ENCODE data around the gene ZEB2.

Gene ZEB2

GRCh38 chr2:144535300-144535699 lies 15.4 kb upstream of the ZEB2 start:
- DNase-seq (ENCODE audit: low read depth in 2 of 2): no peak
- H3K4me3 ChIP-seq (replicated peaks in 1 of 2; ENCODE audit: low read depth in 2 of 2, low read length in 2 of 2): no peak overlapping the region
- TF ChIP-seq, protein P1, sequence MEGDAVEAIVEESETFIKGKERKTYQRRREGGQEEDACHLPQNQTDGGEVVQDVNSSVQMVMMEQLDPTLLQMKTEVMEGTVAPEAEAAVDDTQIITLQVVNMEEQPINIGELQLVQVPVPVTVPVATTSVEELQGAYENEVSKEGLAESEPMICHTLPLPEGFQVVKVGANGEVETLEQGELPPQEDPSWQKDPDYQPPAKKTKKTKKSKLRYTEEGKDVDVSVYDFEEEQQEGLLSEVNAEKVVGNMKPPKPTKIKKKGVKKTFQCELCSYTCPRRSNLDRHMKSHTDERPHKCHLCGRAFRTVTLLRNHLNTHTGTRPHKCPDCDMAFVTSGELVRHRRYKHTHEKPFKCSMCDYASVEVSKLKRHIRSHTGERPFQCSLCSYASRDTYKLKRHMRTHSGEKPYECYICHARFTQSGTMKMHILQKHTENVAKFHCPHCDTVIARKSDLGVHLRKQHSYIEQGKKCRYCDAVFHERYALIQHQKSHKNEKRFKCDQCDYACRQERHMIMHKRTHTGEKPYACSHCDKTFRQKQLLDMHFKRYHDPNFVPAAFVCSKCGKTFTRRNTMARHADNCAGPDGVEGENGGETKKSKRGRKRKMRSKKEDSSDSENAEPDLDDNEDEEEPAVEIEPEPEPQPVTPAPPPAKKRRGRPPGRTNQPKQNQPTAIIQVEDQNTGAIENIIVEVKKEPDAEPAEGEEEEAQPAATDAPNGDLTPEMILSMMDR (IDR thresholded peaks at IDR 0.05; ENCODE audit: low read depth, low read length): no peak

DNA sequence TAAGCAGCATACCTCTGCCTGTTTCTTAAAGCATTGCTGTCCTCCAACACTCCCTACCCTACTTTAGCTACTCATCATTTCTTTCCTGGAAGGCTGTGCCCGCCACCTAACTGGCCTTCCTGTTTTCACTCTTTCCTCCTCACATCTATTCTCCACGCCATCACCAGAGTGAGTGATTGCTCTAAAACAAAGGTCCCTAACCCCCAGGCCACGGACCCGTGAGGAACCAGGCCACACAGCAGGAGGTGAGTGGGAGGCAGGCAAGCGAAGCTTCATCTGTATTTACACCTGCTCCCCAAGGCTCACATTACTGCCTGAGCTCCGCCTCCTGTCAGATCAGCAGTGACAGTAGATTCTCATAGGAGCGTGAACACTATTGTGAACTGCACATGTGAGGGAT lies 13.3 kb upstream of the ZEB2 start:
- TF ChIP-seq, protein P1 (IDR thresholded peaks at IDR 0.05; ENCODE audit: low read depth, low read length): no peak
- no peak overlapping the region for H3K4me3 ChIP-seq (replicated peaks in 1 of 2; ENCODE audit: low read depth in 2 of 2, low read length in 2 of 2)
- no peak for DNase-seq (ENCODE audit: low read depth in 2 of 2)

- TF ChIP-seq, protein P1 (IDR thresholded peaks at IDR 0.05; ENCODE audit: low read depth, low read length): no peak
- no peak for DNase-seq (ENCODE audit: low read depth in 2 of 2)
- no peak overlapping the region for H3K4me3 ChIP-seq (replicated peaks in 1 of 2; ENCODE audit: low read depth in 2 of 2, low read length in 2 of 2)
These were observed 10.7 kb upstream of the ZEB2 start for GRCh38 chr2:144530596-144530995.

DNA sequence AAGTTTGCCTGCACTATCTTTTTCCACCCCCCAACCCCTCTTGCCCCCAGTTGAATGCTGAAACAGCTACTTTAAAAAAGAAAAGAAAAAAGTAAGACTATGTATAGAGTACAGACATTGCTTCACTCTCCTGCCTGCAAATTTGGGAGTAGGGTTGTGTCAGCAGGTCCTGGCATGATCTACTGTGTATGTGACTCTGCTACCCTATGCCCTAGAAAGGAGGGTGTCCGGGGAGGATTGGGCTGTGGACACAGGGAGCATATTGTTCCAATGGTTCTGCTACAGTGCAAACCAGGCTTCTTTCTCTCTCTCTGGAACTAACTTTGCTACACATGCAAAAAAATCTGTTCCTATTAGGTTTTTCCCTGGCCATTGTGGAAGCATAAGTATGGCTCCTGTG lies 9.9 kb upstream of the ZEB2 start:
- TF ChIP-seq, protein P1 (IDR thresholded peaks at IDR 0.05; ENCODE audit: low read depth, low read length): no peak
- no peak overlapping the region for H3K4me3 ChIP-seq (replicated peaks in 1 of 2; ENCODE audit: low read depth in 2 of 2, low read length in 2 of 2)
- peak in 1 of 2 donors; percentile 21 for DNase-seq (ENCODE audit: low read depth in 2 of 2)

DNA sequence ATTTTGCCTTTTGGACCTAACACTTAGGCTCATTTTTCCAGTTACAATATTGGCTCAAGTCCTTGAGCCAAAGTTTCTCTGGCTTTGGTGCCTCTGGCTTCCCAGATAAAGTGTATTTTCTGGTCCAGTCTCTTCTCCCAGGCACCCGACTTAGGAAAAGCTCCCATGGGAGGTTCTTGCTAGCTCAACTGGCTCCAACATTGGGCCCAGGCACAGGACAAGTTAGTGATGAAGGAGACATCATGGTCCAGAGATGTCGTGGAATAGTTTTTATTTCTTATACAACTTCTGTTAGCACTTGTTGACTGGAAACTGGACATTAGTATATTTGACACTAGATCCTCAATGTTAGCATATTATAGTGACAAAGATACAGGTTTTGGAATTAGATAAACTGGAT lies 8.2 kb upstream of the ZEB2 start:
- no peak overlapping the region for H3K4me3 ChIP-seq (replicated peaks in 1 of 2; ENCODE audit: low read depth in 2 of 2, low read length in 2 of 2)
- TF ChIP-seq, protein P1 (IDR thresholded peaks at IDR 0.05; ENCODE audit: low read depth, low read length): no peak
- no peak for DNase-seq (ENCODE audit: low read depth in 2 of 2)

- DNase-seq (ENCODE audit: low read depth in 2 of 2): peak in 1 of 2 donors; percentile 43
- no peak overlapping the region for H3K4me3 ChIP-seq (replicated peaks in 1 of 2; ENCODE audit: low read depth in 2 of 2, low read length in 2 of 2)
- TF ChIP-seq, protein P1 (IDR thresholded peaks at IDR 0.05; ENCODE audit: low read depth, low read length): no peak
These were observed 6.9 kb upstream of the ZEB2 start for GRCh38 chr2:144526831-144527230.
